OCI-M1 (cell line): ENCODE results near the gene TMEM8B.

Experiments
- DNase-seq: peaks from one replicate; lab custom pipeline; 2025; lab: John Stamatoyannopoulos, UW

Gene TMEM8B

DNA sequence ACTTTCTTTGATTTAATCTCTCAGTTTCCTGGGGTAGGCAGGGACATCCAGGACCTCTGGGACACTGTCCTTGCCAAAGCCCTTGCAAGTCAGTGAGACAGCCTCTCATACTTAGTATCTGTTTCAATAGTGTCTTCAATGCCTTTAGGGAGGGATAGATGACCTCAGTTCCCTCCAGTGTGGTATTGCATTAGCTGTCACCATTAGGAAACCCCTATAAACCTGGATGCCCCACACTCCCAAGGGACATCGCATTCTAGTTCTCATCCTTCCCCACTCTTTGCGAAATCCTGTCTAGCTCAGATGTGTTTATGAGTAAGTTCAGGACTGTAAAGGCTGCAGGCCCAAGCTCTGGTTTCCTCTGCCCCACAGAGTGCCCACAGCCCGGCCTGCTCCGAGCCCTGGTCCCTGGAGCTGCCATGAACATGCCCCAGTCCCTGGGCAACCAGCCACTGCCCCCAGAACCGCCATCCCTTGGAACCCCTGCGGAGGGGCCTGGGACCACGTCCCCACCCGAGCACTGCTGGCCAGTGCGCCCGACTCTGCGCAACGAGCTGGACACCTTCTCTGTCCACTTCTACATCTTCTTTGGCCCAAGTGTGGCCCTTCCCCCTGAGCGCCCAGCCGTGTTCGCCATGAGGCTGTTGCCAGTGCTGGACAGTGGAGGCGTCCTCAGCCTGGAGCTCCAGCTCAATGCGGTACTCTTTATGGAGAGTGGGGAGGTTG lies 13.2 kb downstream of the TMEM8B start:
- DNase-seq, result no peak

DNA sequence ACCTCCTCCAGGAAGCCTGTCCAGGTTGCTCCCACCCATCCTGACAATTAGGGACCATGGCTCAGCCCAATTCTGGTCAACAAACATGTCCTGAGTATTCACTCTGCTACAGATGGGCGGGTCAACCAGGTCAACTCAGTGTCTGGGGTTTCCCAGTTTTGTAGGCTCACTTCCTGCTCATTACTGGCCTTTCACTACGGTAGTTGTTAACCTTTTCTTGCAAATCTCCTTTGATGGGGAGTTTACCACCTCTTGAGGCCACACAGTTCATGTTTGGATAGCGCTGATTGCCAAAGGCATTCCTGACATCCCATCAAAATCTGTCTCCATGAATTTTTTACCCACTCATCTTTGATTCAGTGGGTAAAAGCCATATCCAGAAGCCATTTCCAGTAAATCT lies 13.8 kb downstream of the TMEM8B start:
- no peak for DNase-seq

DNA sequence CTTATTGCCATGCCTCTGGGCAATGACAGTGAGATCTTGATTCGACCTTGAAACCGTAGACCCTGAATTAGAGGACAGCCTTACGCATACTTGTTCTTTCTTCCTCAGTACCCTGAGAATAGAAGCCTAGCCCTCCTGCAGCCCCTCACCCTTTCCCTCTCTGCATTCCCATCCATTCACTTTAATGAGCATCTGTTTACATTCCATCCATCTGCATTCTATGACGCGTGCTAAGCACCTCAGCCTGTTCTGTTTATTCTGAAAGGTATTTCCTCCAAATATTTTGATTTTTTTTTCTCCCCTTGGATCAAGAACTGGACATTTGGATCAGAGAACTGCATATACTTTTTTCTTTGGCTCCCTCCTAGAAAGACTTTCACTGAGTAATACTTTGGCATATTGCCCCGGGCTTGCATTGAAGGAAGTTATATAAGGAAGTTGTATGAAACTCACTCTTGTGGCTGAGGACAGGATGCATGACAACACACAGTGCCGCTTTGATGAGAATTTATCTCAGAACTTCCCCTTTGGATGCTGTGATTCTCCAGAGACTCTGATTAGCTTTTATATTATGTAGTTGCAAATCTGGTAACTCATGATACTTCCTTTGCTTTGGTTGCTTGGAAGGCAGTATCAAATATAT lies 15.7 kb downstream of the TMEM8B start:
- DNase-seq, result peak; percentile 92

DNA sequence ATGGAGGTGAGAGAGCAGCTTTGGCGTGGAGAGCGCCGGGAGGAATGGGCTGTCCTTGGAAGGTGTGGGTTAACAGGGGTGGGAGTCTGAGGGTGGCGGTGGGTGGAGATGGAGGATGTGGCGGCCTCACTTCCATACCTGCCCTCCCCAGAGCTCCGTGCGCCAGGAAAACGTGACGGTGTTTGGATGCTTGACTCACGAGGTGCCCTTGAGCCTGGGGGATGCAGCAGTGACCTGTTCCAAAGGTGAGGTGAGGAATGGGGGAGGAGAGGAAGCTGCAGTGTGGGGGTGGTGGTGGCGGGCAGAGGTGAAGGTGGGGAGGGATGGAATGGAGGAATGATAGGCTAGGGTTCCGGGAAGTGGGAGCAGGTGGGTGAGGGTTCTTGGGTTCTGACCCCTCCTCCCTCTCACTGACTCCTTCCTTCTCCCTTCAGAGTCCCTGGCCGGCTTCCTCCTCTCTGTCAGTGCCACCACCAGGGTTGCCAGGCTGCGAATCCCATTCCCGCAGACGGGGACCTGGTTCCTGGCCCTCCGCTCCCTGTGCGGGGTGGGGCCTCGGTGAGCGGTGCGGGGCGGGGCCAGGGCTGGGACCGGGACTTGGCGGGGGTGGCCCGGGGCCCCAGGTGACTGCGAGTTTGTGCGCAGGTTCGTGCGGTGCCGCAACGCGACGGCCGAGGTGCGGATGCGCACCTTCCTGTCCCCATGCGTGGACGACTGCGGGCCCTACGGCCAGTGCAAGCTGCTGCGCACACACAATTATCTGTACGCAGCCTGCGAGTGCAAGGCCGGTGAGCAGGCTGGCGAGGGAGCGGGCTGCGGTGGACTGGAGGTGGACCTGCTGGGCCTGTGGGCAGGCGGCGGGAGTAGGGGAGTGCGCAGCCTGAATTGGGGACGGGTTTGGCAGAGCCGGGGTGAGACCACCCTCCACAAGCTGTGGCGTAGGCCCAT lies 17.1 kb downstream of the TMEM8B start:
- no peak for DNase-seq

DNA sequence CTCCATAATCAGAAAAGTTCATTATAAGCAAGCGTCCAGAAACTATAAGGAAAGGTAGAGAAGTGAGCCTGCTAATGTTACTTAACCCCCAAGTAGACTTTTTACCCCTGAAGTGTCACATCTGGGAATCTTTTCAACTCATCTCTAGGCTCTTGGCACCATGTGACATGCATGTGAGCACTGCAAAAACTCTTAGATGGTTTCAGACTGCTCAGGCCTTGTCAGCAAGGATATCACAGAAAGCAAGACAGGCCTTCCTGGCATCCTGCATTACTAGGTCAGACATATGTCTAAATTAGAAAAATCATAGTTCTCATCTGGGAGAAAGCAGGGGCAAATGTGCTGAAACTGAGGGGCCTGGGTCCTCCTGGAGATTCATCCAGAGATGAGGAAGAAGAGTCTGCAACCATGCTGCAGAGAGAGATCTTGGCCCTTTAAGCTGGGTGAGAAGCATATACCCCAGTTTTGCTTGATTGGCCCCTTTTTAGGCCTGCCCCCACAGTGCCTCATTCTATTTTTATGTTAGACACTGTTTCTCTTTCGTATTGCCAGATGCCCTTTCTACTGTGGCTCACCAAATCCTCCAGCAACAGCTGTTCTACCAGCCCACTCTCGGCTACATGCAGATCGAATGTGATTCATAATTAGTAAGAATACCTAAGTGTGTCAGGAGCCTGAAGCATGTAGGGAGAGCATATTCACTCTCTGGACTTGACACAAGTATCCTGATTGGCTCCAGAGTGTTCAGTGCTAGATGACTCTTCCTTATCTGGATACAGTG lies 19.0 kb downstream of the TMEM8B start:
- no peak for DNase-seq

DNA sequence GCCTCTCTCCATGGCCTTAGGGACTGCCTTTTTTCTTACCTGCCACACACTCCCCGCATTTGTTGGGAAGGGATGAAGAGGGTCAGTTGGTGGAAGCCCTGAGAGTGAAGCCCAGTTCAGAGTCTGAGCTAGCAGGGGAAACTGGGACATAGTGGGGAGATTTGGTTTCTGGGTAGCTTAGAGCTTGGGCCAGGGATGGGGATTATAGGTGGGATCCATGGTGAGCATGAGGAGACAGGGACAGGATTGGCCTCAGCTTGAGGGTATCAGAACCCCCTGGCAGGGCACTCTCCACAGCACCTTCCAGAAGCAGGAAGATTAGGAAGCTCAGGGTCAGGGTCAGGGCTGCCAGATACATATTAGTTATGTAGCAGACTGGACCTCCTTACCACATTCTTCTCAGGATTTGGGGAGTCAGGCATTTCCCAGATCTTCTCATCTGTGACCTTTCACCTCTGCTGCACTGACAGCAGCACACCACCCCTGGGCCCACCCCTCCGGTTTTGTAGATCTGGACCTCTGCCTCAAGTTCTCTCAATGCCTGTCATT lies 23.3 kb downstream of the TMEM8B start:
- no peak for DNase-seq

DNA sequence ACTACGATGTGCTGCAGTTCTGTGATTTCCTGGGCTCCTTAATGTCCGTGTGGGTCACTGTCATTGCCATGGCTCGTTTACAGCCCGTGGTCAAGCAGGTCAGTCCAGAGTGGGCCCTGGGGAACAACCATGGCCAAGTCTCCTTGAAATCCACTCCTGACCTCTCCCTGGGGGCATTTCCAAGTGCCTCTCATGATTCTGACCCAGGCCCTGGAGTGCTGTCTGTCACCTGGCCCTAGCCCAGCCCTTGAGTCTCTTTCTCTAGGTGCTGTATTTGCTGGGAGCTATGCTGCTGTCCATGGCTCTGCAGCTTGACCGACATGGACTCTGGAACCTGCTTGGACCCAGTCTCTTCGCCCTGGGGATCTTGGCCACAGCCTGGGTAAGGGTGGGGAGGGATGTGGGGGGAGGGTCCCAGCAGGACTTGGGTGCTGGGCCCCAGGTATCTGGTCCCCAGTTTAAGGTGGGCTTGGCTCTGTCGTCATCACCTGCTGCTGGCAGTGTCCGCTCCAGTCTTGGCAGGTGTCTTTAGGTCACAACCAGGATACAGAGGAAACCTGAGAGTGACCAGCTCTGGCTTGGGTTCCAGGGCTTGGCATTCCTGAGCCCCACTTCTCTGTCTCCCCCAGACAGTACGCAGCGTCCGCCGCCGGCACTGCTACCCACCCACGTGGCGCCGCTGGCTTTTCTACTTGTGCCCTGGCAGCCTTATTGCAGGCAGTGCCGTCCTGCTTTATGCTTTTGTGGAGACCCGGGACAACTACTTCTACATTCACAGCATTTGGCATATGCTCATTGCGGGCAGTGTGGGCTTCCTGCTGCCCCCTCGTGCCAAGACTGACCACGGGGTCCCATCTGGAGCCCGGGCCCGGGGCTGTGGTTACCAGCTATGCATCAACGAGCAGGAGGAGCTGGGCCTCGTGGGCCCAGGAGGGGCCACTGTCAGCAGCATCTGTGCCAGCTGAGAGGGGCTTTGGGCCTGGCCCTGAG lies 24.1 kb downstream of the TMEM8B start:
- no peak for DNase-seq

DNA sequence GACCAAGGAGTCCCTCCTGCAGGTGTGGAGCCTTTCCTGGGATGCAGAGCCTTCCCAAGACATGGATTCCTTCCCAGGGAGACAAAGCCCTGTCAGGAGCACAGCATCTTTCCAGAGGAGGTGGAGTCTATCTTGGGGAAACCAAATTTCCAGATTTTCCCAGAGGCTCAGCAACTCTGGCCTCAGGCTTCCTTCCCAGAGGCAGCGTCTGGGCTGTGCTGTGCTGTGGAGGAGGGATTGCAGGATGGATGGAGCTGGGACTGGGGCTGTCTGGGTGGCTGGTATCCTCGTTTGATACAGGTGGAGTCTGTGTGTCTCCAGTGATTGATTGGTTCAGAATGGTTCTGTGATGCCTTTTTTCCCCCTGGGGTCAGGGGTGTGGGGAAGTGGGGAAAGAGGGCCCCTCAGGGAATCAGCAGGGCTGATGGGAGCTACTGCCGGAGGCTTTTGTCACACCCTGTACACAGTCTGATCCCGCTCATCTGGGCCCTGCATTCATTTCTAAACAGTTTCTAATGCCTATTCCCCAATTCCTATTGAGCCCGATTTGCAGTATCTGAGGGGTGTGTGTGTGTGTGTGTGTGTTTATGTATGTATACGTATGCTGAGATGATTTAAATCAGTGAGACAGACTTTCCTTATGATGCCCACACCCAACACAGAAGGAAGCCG lies 25.2 kb downstream of the TMEM8B start:
- no peak for DNase-seq

DNA sequence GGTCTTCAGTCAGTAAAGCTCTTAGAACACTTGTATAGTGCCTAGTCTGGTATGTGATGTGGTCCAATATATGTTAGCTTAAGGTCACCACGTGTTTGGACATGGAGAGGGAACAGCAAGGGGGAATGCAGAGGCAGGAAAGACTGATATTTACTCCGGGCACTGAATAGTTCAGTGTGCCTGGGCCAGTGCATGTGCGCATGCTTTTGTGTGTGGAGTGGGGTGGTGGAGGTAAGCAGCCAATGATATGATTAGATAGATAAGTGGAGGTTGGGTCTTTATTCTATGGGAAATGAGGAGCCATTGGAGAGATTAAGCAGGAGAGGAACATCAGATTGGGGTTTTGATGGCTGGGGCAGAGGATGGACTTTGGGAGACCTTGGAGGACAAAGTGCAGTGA lies 27.2 kb downstream of the TMEM8B start:
- no peak for DNase-seq

DNA sequence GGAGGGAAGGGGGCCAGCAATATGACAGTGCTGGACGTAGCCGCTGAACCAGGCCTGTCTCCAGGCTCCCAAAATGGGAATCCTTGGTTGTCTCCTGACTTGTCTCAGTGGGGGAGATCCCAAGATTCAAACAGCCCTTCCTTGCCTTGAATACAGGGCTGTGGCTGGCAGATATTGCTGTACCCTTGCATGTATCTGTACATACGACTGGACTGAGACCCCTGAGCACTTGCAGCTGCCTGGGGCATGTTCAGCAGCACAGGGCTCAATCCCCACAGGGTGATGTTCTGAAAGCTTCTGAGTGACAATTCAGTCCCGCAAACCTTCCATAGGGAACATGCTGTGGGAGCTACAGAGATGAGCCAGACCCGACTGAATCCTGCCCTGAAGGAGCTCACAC lies 27.9 kb downstream of the TMEM8B start:
- DNase-seq, result no peak

DNA sequence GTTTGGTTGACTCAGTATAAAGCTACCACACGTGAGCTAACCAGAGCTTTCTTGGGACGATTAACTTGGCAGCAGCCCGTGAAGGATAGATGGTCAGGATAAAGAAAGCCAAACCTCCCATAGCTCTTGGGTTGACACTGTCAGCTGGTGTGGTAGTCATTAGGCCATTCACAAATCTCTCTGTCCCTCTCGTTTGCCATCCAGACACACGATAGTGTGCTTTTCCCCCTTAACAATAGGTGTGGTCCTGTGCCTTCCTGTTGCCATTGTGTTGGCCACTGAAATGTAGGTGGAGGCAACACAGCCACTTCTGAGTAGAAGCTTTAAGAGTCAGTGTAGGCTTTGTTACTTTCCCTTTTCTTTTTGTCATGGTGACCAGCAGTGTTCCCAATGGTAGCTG lies 29.4 kb downstream of the TMEM8B start:
- no peak for DNase-seq

DNA sequence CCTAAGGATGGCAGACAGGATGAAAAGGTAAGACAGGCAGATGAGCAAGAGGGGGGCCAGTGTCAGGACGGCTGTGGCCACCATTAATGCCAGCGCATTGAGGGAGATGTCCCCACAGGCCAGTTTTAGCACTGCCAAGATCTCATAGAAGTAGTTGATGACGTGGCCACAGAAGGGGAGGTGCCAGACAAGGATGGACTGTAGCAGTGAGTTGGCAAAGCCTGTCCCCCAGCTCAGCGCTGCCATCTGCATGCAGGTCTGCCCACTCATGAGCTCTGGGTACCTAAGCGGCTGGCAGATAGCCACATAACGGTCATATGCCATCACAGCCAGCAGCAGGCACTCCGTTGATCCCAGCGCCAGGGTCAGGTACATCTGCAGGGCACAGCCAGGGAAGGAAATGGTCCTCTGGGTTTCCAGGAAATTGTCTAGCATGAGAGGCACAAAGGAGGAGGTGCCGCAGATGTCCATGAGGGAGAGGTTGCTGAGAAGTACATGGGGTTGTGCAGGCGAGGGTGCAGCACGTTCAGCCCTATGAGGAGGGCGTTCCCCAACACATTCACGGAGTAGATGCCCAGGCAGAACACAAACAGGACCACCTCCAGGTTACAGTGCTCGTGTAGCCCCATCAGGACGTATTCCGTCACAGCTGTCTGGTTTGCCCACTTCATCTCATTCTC lies 30.4 kb downstream of the TMEM8B start:
- no peak for DNase-seq

DNA sequence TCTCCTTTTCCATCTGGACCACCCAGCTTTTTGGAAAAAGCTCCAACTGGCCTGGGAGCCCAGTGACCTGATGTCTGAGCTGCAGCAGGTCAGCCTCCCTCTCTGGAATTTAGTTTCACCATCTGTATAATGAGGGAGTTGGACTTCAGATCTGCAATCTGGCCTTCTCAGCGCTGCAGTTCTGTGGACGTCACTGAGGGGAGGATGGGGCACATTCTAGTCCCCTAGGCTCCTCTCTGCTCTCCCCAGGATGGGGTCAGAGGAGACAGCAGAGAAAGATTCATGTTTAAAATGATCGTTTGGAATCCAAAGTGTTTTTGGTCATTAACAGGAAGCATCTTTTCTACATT lies 30.9 kb downstream of the TMEM8B start:
- no peak for DNase-seq

DNA sequence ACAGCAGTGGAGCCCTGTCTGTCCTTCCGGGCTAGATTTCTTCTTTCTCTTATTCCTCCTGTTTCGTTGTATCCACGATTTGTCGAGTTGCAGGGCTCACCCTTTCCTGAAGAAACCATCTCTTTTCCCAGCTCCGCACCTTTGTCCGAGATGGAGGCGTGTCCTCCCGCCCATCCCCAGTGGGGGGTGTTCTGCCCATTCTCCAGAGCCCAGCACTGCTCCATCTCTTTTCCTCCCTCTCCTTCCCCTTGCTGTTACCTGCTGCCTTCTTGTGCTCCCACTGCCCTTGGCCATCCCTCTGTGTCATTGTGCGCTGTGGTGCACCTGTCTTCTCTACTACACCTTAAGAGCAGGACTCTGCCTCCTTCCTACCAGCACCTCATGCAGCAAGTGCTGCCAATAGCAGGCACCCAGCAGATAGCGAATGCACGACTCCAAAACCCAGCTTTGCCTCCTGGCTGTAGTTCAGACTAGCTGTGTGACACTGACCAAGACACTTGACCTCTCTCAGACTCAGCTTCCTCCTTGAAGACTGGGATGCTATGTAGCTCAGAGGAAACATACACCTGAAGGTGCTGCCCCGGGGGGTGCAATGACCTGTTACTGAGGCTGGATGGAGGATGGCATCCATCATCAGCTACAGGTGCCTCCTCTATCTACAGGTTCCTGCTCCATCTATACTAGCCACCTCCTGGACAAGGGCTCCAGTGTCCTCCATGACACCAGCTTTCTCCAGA lies 32.3 kb downstream of the TMEM8B start:
- no peak for DNase-seq

DNA sequence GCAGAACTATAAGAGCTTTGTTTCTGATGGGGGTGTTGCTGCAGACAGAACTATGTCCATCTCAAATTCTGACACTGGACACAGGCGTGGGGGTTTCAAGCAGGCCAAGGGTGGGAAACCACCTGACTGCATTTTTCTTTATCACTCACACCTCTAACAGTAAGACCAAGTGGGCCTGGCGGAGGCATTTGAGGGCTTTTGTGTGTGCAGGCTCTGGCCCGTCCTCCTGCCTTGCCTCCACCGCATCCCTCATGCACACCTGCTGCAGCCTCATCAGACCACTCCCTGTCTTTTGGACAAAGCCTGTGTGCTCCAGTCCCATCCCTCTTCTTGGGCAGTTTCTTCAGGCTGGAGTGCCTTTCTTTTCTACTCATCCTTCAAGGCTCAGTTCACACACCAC lies 33.3 kb downstream of the TMEM8B start:
- DNase-seq, result no peak

DNA sequence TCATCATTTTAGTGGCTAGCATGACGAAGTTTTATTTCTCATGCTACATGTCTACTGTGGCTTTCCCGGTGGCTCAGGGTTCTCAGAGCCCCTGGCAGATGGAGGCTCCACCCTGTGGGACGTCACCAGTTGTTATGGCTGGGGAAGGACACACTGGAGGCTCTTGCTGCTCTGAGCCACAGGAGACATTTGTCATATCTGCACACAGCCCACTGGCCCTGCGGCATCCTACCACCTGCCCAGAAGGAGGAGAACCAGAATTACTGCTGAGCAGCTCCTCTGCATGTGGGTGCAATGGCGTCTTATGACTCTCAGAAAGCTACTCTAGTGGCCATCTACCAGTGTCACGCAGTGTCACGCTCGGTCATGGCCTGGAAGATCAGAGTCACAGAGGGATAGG lies 34.6 kb downstream of the TMEM8B start:
- no peak for DNase-seq

DNA sequence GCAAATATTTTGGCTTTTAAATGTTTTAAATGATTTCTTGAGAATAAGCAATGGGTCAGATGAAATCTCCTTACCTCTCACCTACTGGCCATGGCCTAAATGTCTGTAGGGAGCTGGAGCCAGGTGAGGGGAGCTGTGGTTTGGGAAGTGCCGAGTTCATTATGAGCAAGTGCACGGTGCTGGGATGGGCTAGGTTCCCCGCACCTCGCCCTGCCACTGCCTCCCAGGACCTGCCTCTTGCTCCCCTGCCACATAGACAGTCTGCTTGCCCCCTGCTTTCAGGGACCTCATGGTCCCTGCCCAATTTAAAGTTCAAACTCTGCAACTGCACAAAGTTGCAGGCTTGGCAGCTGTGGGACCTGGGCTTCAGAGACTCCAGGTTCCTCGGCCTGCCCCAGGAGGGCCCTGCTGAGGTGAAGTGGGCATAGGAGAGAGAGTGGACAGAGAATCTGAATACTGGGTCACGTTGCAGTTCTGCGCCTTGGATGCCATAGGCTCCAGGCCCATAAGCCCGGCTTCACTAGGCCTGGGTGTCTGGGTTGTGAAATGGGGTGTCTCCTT lies 35.7 kb downstream of the TMEM8B start:
- no peak for DNase-seq

DNA sequence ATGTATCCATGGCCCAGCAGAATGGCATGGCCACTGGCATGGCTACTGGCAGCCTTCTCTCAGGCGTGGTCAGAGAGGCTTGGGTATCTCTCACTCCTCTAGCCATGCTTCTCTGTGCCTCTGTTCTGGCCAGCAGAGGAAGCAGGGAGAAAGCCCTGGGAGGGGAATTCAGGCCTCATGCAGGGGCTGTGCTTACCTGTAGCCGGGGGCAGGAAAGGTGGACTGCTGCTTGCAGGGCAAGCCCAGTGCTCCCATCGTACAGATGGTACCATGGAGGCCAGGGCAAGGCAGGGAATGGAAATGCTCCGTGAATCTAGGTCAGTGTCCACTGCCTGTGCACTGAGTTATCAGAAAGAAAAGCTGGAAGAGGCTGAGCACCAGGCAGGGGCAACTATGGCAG lies 38.5 kb downstream of the TMEM8B start:
- DNase-seq, result no peak
